ENCODE measurements around the gene ATL1. TPM values are rescaled to one million over a fixed set of nuclear protein-coding genes. Genes with fewer than 3 reads are reported as not detected.
A peak's percentile ranks its signal among the peaks of the same experiment; 100 is the strongest.

Gene ATL1
- total and polyA plus RNA-seq, 2 of the 13 experiments (the other 11 are each of a cell fraction or from before 2014, with no cell fraction given), result 0.60 to 0.65 TPM

GRCh38 chr14:50532502-50533240 lies 27.3 kb upstream of the ATL1 start, which contains the start of gene MAP4K5 (continued):
- TF ChIP-seq HMGXB3 (CRISPR knock-in tag; IDR thresholded peaks at IDR 0.05; ENCODE audit: borderline replicate concordance), result 0 out of 2 replicates have a peak, but pooled peaks have one; percentile 54
- peak; percentile 62; the same call in 1 of the 2 replicates for TF ChIP-seq ERF (CRISPR knock-in tag; IDR thresholded peaks at IDR 0.05)
- TF ChIP-seq MLX (CRISPR knock-in tag; IDR thresholded peaks at IDR 0.05), result no peak
- TF ChIP-seq HIC2 (CRISPR knock-in tag; IDR thresholded peaks at IDR 0.05; ENCODE audit: low read depth), result peak; percentile 79
- TF ChIP-seq POLR2G (IDR thresholded peaks at IDR 0.05; ENCODE audit: low read depth, low read length), result peak; percentile 67
- 0 out of 2 replicates have a peak, but pooled peaks have one; percentile 60 for TF ChIP-seq ZBTB46 (CRISPR knock-in tag; IDR thresholded peaks at IDR 0.05; ENCODE audit: borderline replicate concordance)
- TF ChIP-seq PRDM15 (CRISPR knock-in tag; IDR thresholded peaks at IDR 0.05), result no peak
- TF ChIP-seq KLF12 (CRISPR knock-in tag; IDR thresholded peaks at IDR 0.05; ENCODE audit: borderline replicate concordance), result 0 out of 2 replicates have a peak, but pooled peaks have one; percentile 37
- peak; percentile 58; the same call in 1 of the 2 replicates for TF ChIP-seq CBFB (CRISPR knock-in tag; IDR thresholded peaks at IDR 0.05)
- 0 out of 2 replicates have a peak, but pooled peaks have one; percentile 56 for TF ChIP-seq ZNF468 (CRISPR knock-in tag; IDR thresholded peaks at IDR 0.05)
- peak; percentile 44; the same call in 1 of the 2 replicates for TF ChIP-seq ZNF782 (CRISPR knock-in tag; IDR thresholded peaks at IDR 0.05; ENCODE audit: borderline replicate concordance)
- peak; percentile 45; the same call in 1 of the 2 replicates for TF ChIP-seq HNF4G (IDR thresholded peaks at IDR 0.05; ENCODE audit: borderline replicate concordance, low read depth, low read length)
- 0 out of 2 replicates have a peak, but pooled peaks have one; percentile 35 for TF ChIP-seq HNF4G (CRISPR knock-in tag; IDR thresholded peaks at IDR 0.05; ENCODE audit: borderline replicate concordance, low read depth)
- TF ChIP-seq MIER3 (CRISPR knock-in tag; IDR thresholded peaks at IDR 0.05; ENCODE audit: borderline replicate concordance), result peak; percentile 45; the same call in 1 of the 2 replicates
- TF ChIP-seq SOX5 (CRISPR knock-in tag; IDR thresholded peaks at IDR 0.05; ENCODE audit: borderline replicate concordance), result 0 out of 2 replicates have a peak, but pooled peaks have one; percentile 34

All from HepG2 (cell line).